HUES64 (cell line): ENCODE results near the gene WDR70.

Experiments
- H3K27ac ChIP-seq: 2 replicates; pipeline ENCODE4 v1.7.0; 2013; ENCODE audit warnings: low read depth, low read length, inconsistent platforms
- H3K27me3 ChIP-seq: 2 replicates; pipeline ENCODE4 v1.6.1; 2013; ENCODE audit warnings: mild to moderate bottlenecking, low read length; ENCODE audit not compliant: insufficient read depth
- H3K36me3 ChIP-seq: 2 replicates; pipeline ENCODE4 v1.6.1; 2013; ENCODE audit warnings: mild to moderate bottlenecking, low read length; ENCODE audit not compliant: insufficient read depth
- H3K4me1 ChIP-seq: 2 replicates; pipeline ENCODE4 v1.6.1; 2013; ENCODE audit warnings: mild to moderate bottlenecking, low read length, moderate library complexity; ENCODE audit not compliant: insufficient read depth
- H3K4me3 ChIP-seq: 2 replicates; pipeline ENCODE4 v1.5.1; 2013; ENCODE audit warnings: mild to moderate bottlenecking, low read length, moderate library complexity
- H3K9ac ChIP-seq: 2 replicates; pipeline ENCODE4 v1.6.1; 2013; ENCODE audit warnings: mild to moderate bottlenecking, low read depth, low read length
- H3K9me3 ChIP-seq: 2 replicates; pipeline ENCODE4 v1.6.1; 2013; ENCODE audit warnings: low read depth, low read length; ENCODE audit not compliant: insufficient read depth
- WGBS: fragments of 150-250, 120-280 bp; methylation state at CpG from one replicate; pipeline ENCODE4 v1.1.7; 2013; ENCODE audit warnings: missing lambda C conversion rate; 5-methylcytosine and 5-hydroxymethylcytosine counted together

WDR70 gene

DNA sequence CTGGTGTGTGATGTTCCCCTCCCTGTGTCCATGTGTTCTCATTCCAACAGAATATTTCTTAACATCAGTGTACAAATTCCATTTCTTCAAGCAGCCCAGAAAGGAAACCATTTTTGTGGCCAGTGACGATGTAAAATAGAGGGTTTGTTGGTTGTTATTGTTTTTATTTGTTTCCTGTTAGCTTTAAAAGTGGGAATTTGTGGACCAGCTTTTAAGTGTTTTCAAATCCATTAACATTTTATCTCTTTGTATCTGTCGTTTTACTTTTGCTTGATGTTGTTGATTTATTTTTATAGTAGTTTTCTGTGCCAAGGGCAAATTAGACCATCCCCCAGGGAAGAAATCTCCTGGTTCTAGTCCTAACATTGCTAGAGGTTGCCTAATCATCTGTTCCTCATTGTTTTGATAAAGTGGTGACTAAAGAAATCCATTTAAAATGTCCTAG is 360.7 kb downstream of the WDR70 start:
- Histone ChIP-seq H3K27me3 (no peaks in the 10 kb centered on the region), H3K27ac (no peak overlapping the region), H3K9me3 (no peaks in the 10 kb centered on the region; the same call in 1 of the 2 replicates), H3K9ac (no peak overlapping the region), H3K4me1 (no peaks in the 10 kb centered on the region), H3K36me3 (no peaks in the 10 kb centered on the region), H3K4me3 (no peak overlapping the region)
- WGBS: 87% methylated on average over 1 of the region's 2 CpGs

DNA sequence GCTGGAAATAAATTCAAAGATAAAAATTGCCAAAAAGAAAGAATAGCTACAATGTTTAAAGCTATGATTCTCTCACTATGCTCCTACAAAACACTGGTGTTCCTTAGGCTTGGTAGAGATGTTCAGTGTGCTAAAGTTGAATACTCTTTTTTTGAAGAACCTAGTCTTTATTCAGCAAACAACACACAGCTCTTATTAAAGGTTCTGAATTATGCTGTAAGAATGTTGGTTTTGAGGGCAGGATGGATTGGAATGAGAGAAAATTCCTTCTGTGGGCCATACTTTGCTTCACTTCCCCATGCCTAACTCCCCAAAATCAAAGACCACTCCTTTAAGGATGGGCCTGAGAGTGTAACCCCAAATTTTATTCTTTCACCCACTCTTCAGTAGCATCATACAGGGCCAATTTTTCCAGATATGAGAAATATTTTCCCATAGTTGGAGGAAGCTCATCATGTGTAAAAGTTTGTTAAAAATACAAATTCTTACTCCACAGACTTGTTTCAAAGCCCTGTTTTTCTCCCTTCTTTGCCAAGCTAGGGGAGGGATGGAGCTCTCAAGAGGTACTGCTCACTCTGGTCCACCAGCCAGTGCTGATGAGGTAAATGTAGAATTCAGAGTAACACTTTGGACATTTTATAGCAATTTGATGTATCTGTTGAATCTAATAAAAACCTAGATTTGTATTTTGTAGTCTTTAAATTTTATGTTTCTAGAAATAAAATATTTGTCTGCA is 361.4 kb downstream of the WDR70 start:
- Histone ChIP-seq H3K4me1 (no peaks in the 10 kb centered on the region), H3K27me3 (no peaks in the 10 kb centered on the region), H3K27ac (no peak overlapping the region), H3K9me3 (no peaks in the 10 kb centered on the region; the same call in 1 of the 2 replicates), H3K9ac (no peak overlapping the region), H3K4me3 (no peak overlapping the region), H3K36me3 (no peaks in the 10 kb centered on the region)

DNA sequence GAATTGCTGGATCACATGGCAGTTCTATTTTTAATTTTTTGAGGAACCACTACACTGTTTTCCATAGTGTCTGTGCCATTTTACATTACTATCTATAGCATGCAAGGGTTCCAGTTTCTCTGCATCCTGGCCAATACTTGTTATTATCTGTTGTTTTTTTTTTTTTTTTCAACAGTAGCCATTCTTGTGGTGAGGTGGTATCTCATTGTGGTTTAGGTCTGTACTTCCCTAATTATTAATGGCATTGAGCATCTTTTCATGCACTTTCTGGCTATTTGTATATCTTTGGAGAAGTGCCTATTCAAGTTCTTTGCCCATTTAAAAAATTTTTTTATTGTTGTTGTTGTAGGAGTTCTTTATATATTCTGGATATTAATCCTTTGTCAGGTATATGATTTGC is 363.0 kb downstream of the WDR70 start:
- no peaks in the 10 kb centered on the region for H3K4me1 ChIP-seq
- H3K4me3 ChIP-seq: no peak overlapping the region
- H3K9ac ChIP-seq: no peak overlapping the region
- no peak overlapping the region for H3K27ac ChIP-seq
- H3K9me3 ChIP-seq: peaks cover 2% of the 10 kb centered on the region; the same call in 1 of the 2 replicates
- no peaks in the 10 kb centered on the region for H3K36me3 ChIP-seq
- H3K27me3 ChIP-seq: no peaks in the 10 kb centered on the region

DNA sequence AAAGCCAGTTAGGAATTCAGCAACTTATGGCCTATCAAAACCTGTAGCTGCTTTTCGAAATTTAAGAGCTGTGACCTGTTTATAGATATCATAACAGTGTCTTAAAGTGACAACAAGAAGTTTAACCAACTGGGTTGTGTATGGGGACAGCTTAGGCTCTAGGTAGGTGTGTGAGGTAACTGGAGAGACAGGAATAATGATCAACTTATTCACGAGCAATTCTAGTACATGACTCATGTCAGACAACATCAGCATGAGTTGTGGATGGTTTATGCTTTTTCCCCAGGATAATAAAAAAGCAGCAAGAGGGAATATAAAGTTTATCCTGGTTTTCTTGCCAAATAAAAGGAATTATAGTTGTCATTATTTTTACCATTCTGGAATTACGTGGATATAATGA is 372.1 kb downstream of the WDR70 start:
- Histone ChIP-seq H3K36me3 (no peaks in the 10 kb centered on the region), H3K9me3 (no peaks in the 10 kb centered on the region), H3K27ac (no peak overlapping the region), H3K4me1 (no peaks in the 10 kb centered on the region), H3K4me3 (no peak overlapping the region), H3K27me3 (no peaks in the 10 kb centered on the region), H3K9ac (no peak overlapping the region)
- WGBS: 90% methylated on average over 3 of the region's 3 CpGs

DNA sequence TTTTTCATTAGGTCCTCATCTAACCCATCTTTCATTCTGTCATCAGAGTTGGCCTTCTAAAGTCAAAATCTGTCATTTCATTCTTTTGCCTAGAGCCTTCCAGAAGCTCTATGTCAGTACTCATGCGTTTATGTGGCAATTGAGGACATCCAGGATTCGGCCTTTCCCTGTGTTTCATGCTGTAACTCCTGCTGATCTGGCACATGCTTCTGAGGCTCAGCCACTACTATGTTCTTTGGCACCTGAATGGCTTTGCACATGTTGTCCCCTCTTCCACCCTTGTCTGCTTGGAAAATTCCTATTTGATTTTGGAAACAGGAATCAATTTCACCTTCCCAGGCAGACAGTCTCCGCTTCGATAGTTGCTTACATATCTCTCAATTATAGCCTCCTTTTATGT is 375.9 kb downstream of the WDR70 start:
- H3K27ac ChIP-seq: no peak overlapping the region
- 93% methylated on average over 4 of the region's 4 CpGs for WGBS

DNA sequence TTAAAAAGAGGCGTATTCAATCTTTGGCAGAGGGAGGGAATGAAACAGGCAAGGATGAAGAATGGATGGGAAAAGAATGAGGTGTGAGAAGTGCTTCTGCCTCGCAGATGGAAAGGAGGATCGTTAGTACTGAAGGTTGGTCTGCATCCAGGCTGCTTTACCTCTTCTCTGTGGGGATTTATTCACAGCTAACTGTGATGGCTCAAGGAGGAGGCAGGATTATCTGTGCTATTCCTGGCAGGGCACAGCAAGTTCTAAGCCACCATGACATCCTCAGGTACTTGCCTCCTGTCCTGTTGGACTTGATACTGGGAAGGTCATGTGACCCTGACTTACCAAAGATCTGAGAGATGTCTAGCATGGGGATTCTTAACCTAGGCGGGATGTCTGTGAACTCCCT is 376.5 kb downstream of the WDR70 start:
- Histone ChIP-seq H3K4me3 (no peak overlapping the region), H3K27ac (no peak overlapping the region), H3K4me1 (no peaks in the 10 kb centered on the region), H3K9me3 (no peaks in the 10 kb centered on the region), H3K9ac (no peak overlapping the region), H3K27me3 (no peaks in the 10 kb centered on the region), H3K36me3 (no peaks in the 10 kb centered on the region)
- 95% methylated on average over 4 of the region's 4 CpGs for WGBS

More for the DNA sequence above, 375.9 kb downstream of the WDR70 start:
- no peak overlapping the region for H3K4me3 ChIP-seq
- no peaks in the 10 kb centered on the region for H3K27me3 ChIP-seq
- H3K9ac ChIP-seq: no peak overlapping the region
- H3K9me3 ChIP-seq: no peaks in the 10 kb centered on the region
- no peaks in the 10 kb centered on the region for H3K36me3 ChIP-seq
- no peaks in the 10 kb centered on the region for H3K4me1 ChIP-seq

DNA sequence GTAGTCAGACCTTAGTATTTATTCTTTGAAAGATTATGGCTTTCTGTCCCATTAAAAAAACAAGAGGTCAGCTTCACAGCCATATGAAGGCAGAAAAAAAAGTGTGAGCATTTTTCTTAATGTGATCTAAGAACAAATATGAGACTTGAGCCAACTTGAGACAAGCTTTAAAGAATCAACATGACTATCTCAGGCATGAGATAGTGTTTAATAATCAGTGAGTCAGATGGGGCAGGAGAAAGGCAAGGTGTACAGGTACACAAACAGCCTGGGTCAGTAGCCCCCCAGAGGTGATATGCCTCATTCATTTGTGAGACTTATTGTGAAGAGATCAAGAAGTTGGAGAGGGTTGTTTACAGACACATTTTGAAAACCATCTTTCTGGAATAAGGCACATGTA is 377.1 kb downstream of the WDR70 start:
- no peak overlapping the region for H3K9ac ChIP-seq
- H3K4me3 ChIP-seq: no peak overlapping the region
- no peaks in the 10 kb centered on the region for H3K9me3 ChIP-seq
- no peaks in the 10 kb centered on the region for H3K27me3 ChIP-seq
- H3K27ac ChIP-seq: no peak overlapping the region
- no peaks in the 10 kb centered on the region for H3K36me3 ChIP-seq
- H3K4me1 ChIP-seq: no peaks in the 10 kb centered on the region

DNA sequence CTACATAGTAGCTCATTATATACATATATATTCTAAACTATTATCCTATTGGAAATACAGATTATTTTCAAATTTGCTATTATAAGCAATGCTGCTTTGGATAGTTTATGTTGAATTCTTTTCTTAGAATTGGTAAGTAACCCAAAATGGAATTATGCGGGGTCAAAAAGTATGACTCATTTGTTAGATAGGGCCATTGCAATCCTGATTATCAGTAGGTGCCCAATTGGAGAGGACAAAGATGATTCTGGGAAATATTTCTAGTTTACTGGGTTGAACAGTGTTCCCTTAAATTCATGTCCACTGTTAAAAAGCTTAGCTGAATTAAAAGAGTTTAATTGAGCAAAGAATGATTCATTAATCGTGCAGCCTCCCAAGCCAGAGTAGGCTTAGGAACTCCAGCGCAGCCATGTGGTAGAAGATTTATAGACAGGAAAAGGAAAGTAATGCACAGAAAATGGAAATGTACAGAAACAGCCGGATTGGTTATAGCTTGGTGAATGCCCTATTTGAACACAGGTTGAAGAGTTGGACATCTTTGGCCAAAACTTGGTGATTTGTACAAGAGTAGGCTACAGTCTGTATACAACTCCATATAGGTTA is 379.0 kb downstream of the WDR70 start:
- H3K9me3 ChIP-seq: no peaks in the 10 kb centered on the region
- H3K4me1 ChIP-seq: no peaks in the 10 kb centered on the region
- no peak overlapping the region for H3K4me3 ChIP-seq
- H3K9ac ChIP-seq: no peak overlapping the region
- H3K27ac ChIP-seq: no peak overlapping the region
- H3K27me3 ChIP-seq: no peaks in the 10 kb centered on the region
- no peaks in the 10 kb centered on the region for H3K36me3 ChIP-seq
- 95% methylated on average over 4 of the region's 4 CpGs for WGBS

DNA sequence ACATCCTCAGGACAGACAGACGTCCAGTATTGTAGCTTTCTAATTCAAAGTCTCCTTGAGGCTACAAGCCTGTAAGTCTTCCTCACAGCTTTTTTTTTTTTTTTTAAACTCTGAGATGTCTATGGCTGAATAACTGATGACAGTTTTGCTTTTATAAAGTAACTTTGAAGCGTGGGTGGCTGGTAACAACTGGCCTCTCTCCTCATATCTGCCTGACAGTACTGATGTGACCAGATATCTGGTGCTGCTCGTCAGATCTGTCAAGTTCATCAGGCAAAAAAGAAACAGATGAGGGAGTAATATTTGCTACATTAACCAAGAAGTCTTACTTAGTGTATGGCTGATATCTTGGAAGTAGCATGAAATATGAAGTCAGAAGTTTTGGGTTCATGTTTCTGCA is 388.1 kb downstream of the WDR70 start:
- Histone ChIP-seq H3K9me3 (no peaks in the 10 kb centered on the region), H3K27ac (no peak overlapping the region), H3K9ac (no peak overlapping the region), H3K36me3 (no peaks in the 10 kb centered on the region), H3K4me3 (no peak overlapping the region), H3K4me1 (no peaks in the 10 kb centered on the region), H3K27me3 (no peaks in the 10 kb centered on the region)
- 92% methylated on average over 3 of the region's 3 CpGs for WGBS

DNA sequence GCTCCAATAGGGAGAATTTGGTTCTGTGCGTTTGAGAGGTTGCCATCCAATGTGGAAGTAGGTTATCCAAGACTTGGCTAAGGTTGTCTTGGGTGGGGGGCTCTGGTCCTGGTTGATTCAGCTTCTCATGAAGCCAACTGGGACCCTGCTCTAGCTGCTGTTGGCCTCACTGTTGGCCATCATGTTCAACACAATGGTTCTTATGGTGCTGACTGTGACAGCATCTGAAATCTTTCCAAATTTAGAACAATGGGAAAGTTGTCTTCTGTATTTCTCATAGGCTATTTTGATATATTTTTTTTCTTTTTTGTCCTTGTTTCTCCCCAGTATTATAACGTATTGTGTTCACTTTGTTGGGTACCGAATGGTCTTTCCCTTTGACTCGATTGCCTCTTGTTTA is 388.8 kb downstream of the WDR70 start:
- no peaks in the 10 kb centered on the region for H3K4me1 ChIP-seq
- H3K9ac ChIP-seq: no peak overlapping the region
- H3K36me3 ChIP-seq: no peaks in the 10 kb centered on the region
- no peak overlapping the region for H3K27ac ChIP-seq
- 77% methylated on average over 4 of the region's 4 CpGs for WGBS
- no peaks in the 10 kb centered on the region for H3K27me3 ChIP-seq
- H3K9me3 ChIP-seq: no peaks in the 10 kb centered on the region
- no peak overlapping the region for H3K4me3 ChIP-seq

DNA sequence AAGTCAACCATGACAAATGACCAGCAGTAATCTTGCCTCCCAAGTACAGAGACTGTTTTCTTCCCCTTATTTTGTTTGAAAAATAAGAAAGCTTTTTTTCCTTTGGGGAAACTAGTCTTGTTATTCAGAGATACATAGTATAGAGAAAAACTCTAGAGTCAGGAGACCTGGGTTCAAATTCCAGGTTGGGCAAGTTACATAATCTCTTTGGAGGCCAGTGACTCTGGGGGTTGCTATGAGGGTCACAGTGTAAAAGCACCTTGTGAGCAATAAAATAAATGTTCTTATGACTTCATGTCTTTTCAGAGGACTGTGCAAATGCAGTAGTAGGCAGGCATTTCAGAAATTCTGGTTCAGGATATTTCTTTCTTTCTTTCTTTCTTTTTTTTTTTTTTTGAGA is 389.3 kb downstream of the WDR70 start:
- Histone ChIP-seq H3K9me3 (no peaks in the 10 kb centered on the region), H3K4me3 (no peak overlapping the region), H3K36me3 (no peaks in the 10 kb centered on the region), H3K27me3 (no peaks in the 10 kb centered on the region), H3K9ac (no peak overlapping the region), H3K27ac (no peak overlapping the region), H3K4me1 (no peaks in the 10 kb centered on the region)

DNA sequence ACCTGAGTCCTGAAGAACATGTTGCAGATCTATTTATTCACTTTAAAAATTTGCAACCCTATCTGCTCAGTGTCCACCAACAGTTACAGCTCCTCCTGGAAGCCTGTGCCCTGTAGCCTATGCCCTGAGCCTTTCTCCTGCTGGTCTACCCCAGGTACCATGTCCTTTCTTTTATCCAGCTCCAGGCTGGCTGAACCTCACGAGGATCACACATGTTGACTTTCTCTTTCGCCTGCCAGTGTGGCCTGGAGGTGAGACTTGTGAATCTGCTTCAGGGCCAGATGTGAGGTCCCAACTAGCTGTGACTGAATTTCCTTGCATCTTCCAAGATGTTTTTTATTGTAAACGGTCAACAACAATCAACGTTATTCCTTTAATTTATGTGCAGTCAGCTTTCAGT is 390.0 kb downstream of the WDR70 start:
- H3K9ac ChIP-seq: no peak overlapping the region
- H3K4me3 ChIP-seq: no peak overlapping the region
- no peaks in the 10 kb centered on the region for H3K9me3 ChIP-seq
- H3K36me3 ChIP-seq: no peaks in the 10 kb centered on the region
- H3K27ac ChIP-seq: no peak overlapping the region
- H3K4me1 ChIP-seq: no peaks in the 10 kb centered on the region
- no peaks in the 10 kb centered on the region for H3K27me3 ChIP-seq
- WGBS: 96% methylated on average over 4 of the region's 4 CpGs
